NB4 (cell line): Measurements from ENCODE around the gene MCRS1.

Experiments
- CTCF ChIP-seq: IDR thresholded peaks from one replicate; pipeline ENCODE4 v1.5.1; 2012; ENCODE audit warnings: low read depth, low read length
- MAX ChIP-seq: IDR thresholded peaks from 2 replicates; pipeline ENCODE4 v1.6.1; 2011; ENCODE audit warnings: low read depth, low read length
- MYC ChIP-seq: IDR thresholded peaks from 2 replicates; pipeline ENCODE4 v1.6.1; 2011; ENCODE audit warnings: low read depth, low read length
- POLR2A ChIP-seq: IDR thresholded peaks from 2 replicates; pipeline ENCODE4 v1.6.1; 2011; ENCODE audit warnings: mild to moderate bottlenecking; ENCODE audit not compliant: insufficient read length; ENCODE audit errors: extremely low read depth

- TF ChIP-seq POLR2A, result no peak
- no peak for TF ChIP-seq CTCF
- TF ChIP-seq MAX, result no peak
- no peak for TF ChIP-seq MYC
Measured at GRCh38 chr12:49562831-49563230, 5.1 kb downstream of the MCRS1 start.
